PC-9 (cell line): ENCODE measurements around the gene ABHD3. TPM values are rescaled to one million over a fixed set of nuclear protein-coding genes. Genes with fewer than 3 reads are reported as not detected.

Source experiments
- BruUV-seq: library from RNA; stranded (reverse); fragments of 400-500 nt; replicated peaks from 2 replicates; lab custom pipeline; 2021; lab: Mats Ljungman, UMichigan
- CTCF ChIA-PET: fragments of 300-600 bp; sonication (Branson Sonifier 250); formaldehyde crosslinking; loops from one replicate; lab custom pipeline; 2022; ENCODE audit warnings: antibody characterized with exemption; lab: Charles Lee
- POLR2A ChIA-PET: fragments of 300-600 bp; sonication (Branson Sonifier 250); formaldehyde crosslinking; loops from one replicate; lab custom pipeline; 2022; ENCODE audit warnings: antibody characterized with exemption; ENCODE audit not compliant: unreplicated experiment; lab: Charles Lee
- DNase-seq, 2 experiments: peaks; one replicate each; pipeline versions ENCODE4 v3.0.0 to v3.0.0-alpha.2; 2015 to 2022; ENCODE audit warnings: mixed read lengths in 1 of 2
- H2AFZ ChIP-seq: fragments of 200-600 bp; sonication (generic); 2 replicates; pipeline ENCODE4 v1.8.1; 2017; ENCODE audit warnings: antibody characterized with exemption
- H3F3A ChIP-seq: fragments of 200-600 bp; sonication (generic); 2 replicates; pipeline ENCODE4 v1.8.1; 2017; ENCODE audit warnings: antibody characterized with exemption, mild to moderate bottlenecking, low read depth; ENCODE audit not compliant: insufficient read depth
- H3K27ac ChIP-seq: fragments of 200-600 bp; sonication (generic); 2 replicates; pipeline ENCODE4 v1.6.1; 2016; ENCODE audit warnings: mixed run types
- H3K27me3 ChIP-seq: fragments of 200-600 bp; sonication (generic); 2 replicates; pipeline ENCODE4 v1.6.1; 2016; ENCODE audit warnings: low read depth, mixed run types; ENCODE audit not compliant: insufficient read depth
- H3K36me3 ChIP-seq: fragments of 200-600 bp; sonication (generic); 2 replicates; pipeline ENCODE4 v1.6.1; 2016; ENCODE audit warnings: low read depth, mixed run types
- H3K4me1 ChIP-seq: fragments of 200-600 bp; sonication (generic); replicated peaks from 2 replicates; pipeline ENCODE4 v1.6.1; 2016; ENCODE audit warnings: mixed run types; ENCODE audit not compliant: insufficient read depth
- H3K4me2 ChIP-seq: fragments of 200-600 bp; sonication (generic); 2 replicates; pipeline ENCODE4 v1.6.1; 2017; ENCODE audit warnings: mixed run types
- H3K4me3 ChIP-seq: fragments of 200-600 bp; sonication (generic); 2 replicates; pipeline ENCODE4 v1.6.1; 2016; ENCODE audit warnings: mixed run types
- H3K79me2 ChIP-seq: fragments of 200-600 bp; sonication (generic); 2 replicates; pipeline ENCODE4 v1.6.1; 2017; ENCODE audit warnings: low read depth, mixed run types
- H3K9me2 ChIP-seq: fragments of 200-600 bp; sonication (generic); 2 replicates; pipeline ENCODE4 v1.8.1; 2017; ENCODE audit warnings: mild to moderate bottlenecking; ENCODE audit not compliant: insufficient read depth
- H3K9me3 ChIP-seq: fragments of 200-600 bp; sonication (generic); 2 replicates; pipeline ENCODE4 v1.8.1; 2016; ENCODE audit warnings: low read depth; ENCODE audit not compliant: insufficient read depth
- H4K20me1 ChIP-seq: fragments of 200-600 bp; sonication (generic); 2 replicates; pipeline ENCODE4 v1.8.1; 2017; ENCODE audit not compliant: insufficient read depth
- EZH2 ChIP-seq: fragments of 200-600 bp; sonication (generic); IDR thresholded peaks from 2 replicates; pipeline ENCODE4 v1.8.0; 2017; ENCODE audit warnings: antibody characterized with exemption, low read depth
- intact Hi-C: fragments of 100-400 bp; cut with micrococcal nuclease; formaldehyde crosslinking; loops from one replicate; pipeline ENCODE4 v1.10.0; 2022; ENCODE audit not compliant: unreplicated experiment
- total RNA-seq: library from RNA; stranded (reverse); gene quantifications from 2 replicates; pipeline ENCODE4 v1.2.3, GENCODE V29; 2021
- TF ChIP-seq, protein P1 (sequence below): fragments of 200-600 bp; sonication (generic); conservative IDR thresholded peaks from 2 replicates; pipeline ENCODE4 v1.6.1; 2017; ENCODE audit warnings: mixed run types, antibody characterized with exemption, mild to moderate bottlenecking, moderate library complexity

The ABHD3 gene
- total RNA-seq, 1 experiment from 2014 or later = 33.7 TPM

DNA sequence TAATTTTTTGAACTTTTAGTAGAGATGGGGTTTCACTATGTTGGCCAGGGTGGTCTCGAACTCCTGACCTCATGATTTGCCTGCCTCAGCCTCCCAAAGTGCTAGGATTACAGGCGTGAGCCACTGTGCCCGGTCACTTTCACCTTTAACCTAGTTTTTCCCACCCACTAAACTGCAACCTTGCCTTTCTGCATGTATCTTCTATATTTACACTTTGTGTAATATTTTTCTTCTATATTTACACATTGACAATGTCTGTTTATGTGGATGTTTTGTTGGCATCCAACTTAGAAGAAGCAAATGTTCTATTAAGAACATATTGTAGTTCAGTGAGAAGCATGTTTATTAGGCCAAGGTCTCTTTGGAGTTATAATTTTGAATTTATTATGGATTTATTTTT is 65.8 kb downstream of the ABHD3 start:
- H3K36me3 ChIP-seq = no peaks in the 10 kb centered on the region
- TF ChIP-seq, protein P1, sequence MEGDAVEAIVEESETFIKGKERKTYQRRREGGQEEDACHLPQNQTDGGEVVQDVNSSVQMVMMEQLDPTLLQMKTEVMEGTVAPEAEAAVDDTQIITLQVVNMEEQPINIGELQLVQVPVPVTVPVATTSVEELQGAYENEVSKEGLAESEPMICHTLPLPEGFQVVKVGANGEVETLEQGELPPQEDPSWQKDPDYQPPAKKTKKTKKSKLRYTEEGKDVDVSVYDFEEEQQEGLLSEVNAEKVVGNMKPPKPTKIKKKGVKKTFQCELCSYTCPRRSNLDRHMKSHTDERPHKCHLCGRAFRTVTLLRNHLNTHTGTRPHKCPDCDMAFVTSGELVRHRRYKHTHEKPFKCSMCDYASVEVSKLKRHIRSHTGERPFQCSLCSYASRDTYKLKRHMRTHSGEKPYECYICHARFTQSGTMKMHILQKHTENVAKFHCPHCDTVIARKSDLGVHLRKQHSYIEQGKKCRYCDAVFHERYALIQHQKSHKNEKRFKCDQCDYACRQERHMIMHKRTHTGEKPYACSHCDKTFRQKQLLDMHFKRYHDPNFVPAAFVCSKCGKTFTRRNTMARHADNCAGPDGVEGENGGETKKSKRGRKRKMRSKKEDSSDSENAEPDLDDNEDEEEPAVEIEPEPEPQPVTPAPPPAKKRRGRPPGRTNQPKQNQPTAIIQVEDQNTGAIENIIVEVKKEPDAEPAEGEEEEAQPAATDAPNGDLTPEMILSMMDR = no peak
- TF ChIP-seq EZH2 = no peak
- no peaks in the 10 kb centered on the region for H3K9me2 ChIP-seq
- no peaks in the 10 kb centered on the region for H3K27me3 ChIP-seq
- H3K9me3 ChIP-seq = no peaks in the 10 kb centered on the region
- POLR2A ChIA-PET = no interaction called here
- CTCF ChIA-PET = interaction anchor here (0.6 kb wide), 1 partner anchor 72 kb away, joined by 3 read pairs; no protein-coding TSS in a partner anchor
- no peak for DNase-seq
- no peaks in the 10 kb centered on the region for H4K20me1 ChIP-seq
- no peak overlapping the region for H3K4me3 ChIP-seq
- peaks cover 18% of the 10 kb centered on the region for H3K4me1 ChIP-seq
- peaks cover 20% of the 10 kb centered on the region for H3F3A ChIP-seq
- BruUV-seq = no TSS peak
- H3K79me2 ChIP-seq = no peaks in the 10 kb centered on the region
- H3K4me2 ChIP-seq = peak overlapping the region; percentile 38
- no peak overlapping the region for H2AFZ ChIP-seq
- intact Hi-C loops = no loop called here
- H3K27ac ChIP-seq = peak overlapping the region; percentile 71

DNA sequence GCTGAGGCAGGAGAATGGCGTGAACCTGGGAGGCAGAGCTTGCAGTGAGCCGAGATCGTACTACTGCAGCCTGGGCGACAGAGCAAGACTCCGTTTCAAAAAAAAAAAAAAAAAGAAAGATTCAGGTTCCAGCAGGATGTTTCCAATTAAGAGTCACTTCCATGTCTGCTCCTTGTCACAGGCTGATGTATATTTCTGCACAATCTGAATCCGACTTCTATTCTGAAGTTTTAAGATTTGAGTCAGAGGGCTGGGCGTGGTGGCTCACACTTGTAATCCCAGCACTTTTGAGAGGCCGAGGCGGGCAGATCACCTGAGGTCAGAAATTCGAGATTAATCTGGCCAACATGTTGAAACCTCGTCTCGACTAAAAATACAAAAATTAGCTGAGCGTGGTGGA is 67.8 kb downstream of the ABHD3 start:
- H3K4me3 ChIP-seq = no peak overlapping the region
- no peaks in the 10 kb centered on the region for H3K9me3 ChIP-seq
- H4K20me1 ChIP-seq = no peaks in the 10 kb centered on the region
- H3K4me2 ChIP-seq = no peak overlapping the region
- no peaks in the 10 kb centered on the region for H3K79me2 ChIP-seq
- no TSS peak for BruUV-seq
- no peaks in the 10 kb centered on the region for H3K27me3 ChIP-seq
- TF ChIP-seq EZH2 = no peak
- TF ChIP-seq, protein P1 = no peak
- POLR2A ChIA-PET = no interaction called here
- intact Hi-C loops = no loop called here
- no peak overlapping the region for H3K27ac ChIP-seq
- DNase-seq = no peak
- peaks cover 18% of the 10 kb centered on the region for H3K4me1 ChIP-seq
- H3F3A ChIP-seq = peaks cover 24% of the 10 kb centered on the region
- no peaks in the 10 kb centered on the region for H3K9me2 ChIP-seq
- no peak overlapping the region for H2AFZ ChIP-seq
- CTCF ChIA-PET = no interaction called here
- H3K36me3 ChIP-seq = no peaks in the 10 kb centered on the region

DNA sequence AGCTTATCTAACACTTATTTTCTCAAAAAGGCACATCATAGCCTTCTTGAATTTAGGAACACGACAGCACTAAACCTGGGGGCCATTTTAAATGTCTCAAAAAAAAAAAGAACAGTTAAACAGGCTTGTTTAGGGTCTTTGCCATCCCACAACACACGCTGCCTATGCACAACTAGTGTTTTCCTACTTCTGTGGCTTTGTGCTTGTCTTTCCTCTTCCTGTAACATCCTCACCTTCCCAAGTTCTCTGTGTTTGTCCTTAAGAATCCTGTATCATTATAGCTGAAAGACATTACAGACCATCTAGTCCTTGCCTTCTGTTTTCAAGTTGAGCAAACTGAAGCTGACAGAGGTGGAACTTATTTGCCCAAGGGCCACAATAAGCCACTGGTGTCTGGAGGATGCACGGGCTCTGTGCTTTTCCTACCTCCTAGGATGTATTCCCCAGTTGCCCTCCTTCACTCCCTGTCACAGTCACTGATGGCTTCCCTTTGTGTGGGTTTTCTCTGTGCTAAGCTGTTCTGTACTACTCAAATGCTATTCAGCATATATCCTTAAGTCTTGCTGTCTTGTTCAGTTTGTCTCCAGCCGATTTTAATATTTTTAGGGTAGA is 69.9 kb downstream of the ABHD3 start:
- no peak for TF ChIP-seq EZH2
- TF ChIP-seq, protein P1 = no peak
- H3K9me3 ChIP-seq = no peaks in the 10 kb centered on the region
- H3K36me3 ChIP-seq = no peaks in the 10 kb centered on the region
- no TSS peak for BruUV-seq
- CTCF ChIA-PET = interaction anchor here (0.6 kb wide), 1 partner anchor 69 kb away, joined by 5 read pairs; no protein-coding TSS in a partner anchor
- POLR2A ChIA-PET = no interaction called here
- no peaks in the 10 kb centered on the region for H4K20me1 ChIP-seq
- peaks cover 24% of the 10 kb centered on the region for H3F3A ChIP-seq
- H3K9me2 ChIP-seq = no peaks in the 10 kb centered on the region
- no peak for DNase-seq
- H3K27ac ChIP-seq = no peak overlapping the region
- no peak overlapping the region for H2AFZ ChIP-seq
- no peaks in the 10 kb centered on the region for H3K27me3 ChIP-seq
- intact Hi-C loops = no loop called here
- no peaks in the 10 kb centered on the region for H3K79me2 ChIP-seq
- no peak overlapping the region for H3K4me3 ChIP-seq
- no peak overlapping the region for H3K4me2 ChIP-seq
- H3K4me1 ChIP-seq = peaks cover 18% of the 10 kb centered on the region
